SK-N-SH treated with all-trans-retinoic acid at 6 μM for 48 hours (cell line): Measurements from ENCODE around the gene IQUB.

Experiments
- ATAC-seq: fragments of 200-7000 bp; cut with Tn5 transposase; 3 replicates; pipeline ENCODE4 v1.9.1; 2020; ENCODE audit warnings: mild to moderate bottlenecking, moderate library complexity
- ARNTL ChIP-seq: fragments of 450-650 bp; formaldehyde crosslinking; IDR thresholded peaks from 2 replicates; pipeline ENCODE4 v1.5.0; 2020; ENCODE audit warnings: low read depth, mild to moderate bottlenecking, moderate library complexity, borderline replicate concordance
- BACH2 ChIP-seq: fragments of 250-450 bp; sonication (Bioruptor Pico); IDR thresholded peaks from 2 replicates; pipeline ENCODE4 v1.9.0; 2021; ENCODE audit warnings: mild to moderate bottlenecking, borderline replicate concordance
- CSDC2 ChIP-seq: fragments of 250-450 bp; sonication (Bioruptor Pico); IDR thresholded peaks from 2 replicates; pipeline ENCODE4 v1.5.0; 2020; ENCODE audit warnings: mild to moderate bottlenecking, moderate library complexity
- ISL1 ChIP-seq: fragments of 250-450 bp; sonication (Bioruptor Pico); IDR thresholded peaks from 2 replicates; pipeline ENCODE4 v2.1.2; 2022; ENCODE audit warnings: mild to moderate bottlenecking, moderate library complexity
- OSR1 ChIP-seq: fragments of 250-450 bp; sonication (Bioruptor Pico); IDR thresholded peaks from 2 replicates; pipeline ENCODE4 v1.8.0; 2022; ENCODE audit warnings: moderate library complexity, mild to moderate bottlenecking, inconsistent platforms
- POU6F1 ChIP-seq: fragments of 250-450 bp; sonication (Bioruptor Pico); IDR thresholded peaks from 2 replicates; pipeline ENCODE4 v1.8.0; 2021; ENCODE audit warnings: low read depth, mild to moderate bottlenecking, moderate library complexity, borderline replicate concordance
- PPARA ChIP-seq: fragments of 250-450 bp; sonication (Bioruptor Pico); IDR thresholded peaks from 2 replicates; pipeline ENCODE4 v1.5.0; 2020; ENCODE audit warnings: mild to moderate bottlenecking, borderline replicate concordance
- RARB ChIP-seq: fragments of 250-450 bp; sonication (Bioruptor Pico); IDR thresholded peaks from 2 replicates; pipeline ENCODE4 v1.8.0; 2021; ENCODE audit warnings: mild to moderate bottlenecking, moderate library complexity
- SNAI2 ChIP-seq: fragments of 250-450 bp; sonication (Bioruptor Pico); IDR thresholded peaks from 2 replicates; pipeline ENCODE4 v1.5.0; 2020; ENCODE audit warnings: mild to moderate bottlenecking, moderate library complexity
- TCF4 ChIP-seq: fragments of 250-450 bp; sonication (Bioruptor Pico); IDR thresholded peaks from 2 replicates; pipeline ENCODE4 v1.8.0; 2021; ENCODE audit warnings: mild to moderate bottlenecking, moderate library complexity, borderline replicate concordance
- TOX ChIP-seq: fragments of 250-450 bp; sonication (Bioruptor Pico); IDR thresholded peaks from 2 replicates; pipeline ENCODE4 v1.8.0; 2021; ENCODE audit warnings: mild to moderate bottlenecking, moderate library complexity, borderline replicate concordance
- ZC3H10 ChIP-seq: fragments of 250-450 bp; sonication (Bioruptor Pico); IDR thresholded peaks from 2 replicates; pipeline ENCODE4 v1.5.1; 2021; ENCODE audit warnings: mild to moderate bottlenecking, moderate library complexity
- ZFP3 ChIP-seq: fragments of 250-450 bp; sonication (Bioruptor Pico); IDR thresholded peaks from 2 replicates; pipeline ENCODE4 v1.5.0; 2020; ENCODE audit warnings: mild to moderate bottlenecking, moderate library complexity
- ZFP30 ChIP-seq: fragments of 450-650 bp; formaldehyde crosslinking; IDR thresholded peaks from 2 replicates; pipeline ENCODE4 v1.5.0; 2022; ENCODE audit warnings: mild to moderate bottlenecking, moderate library complexity
- ZNF8 ChIP-seq: fragments of 450-650 bp; formaldehyde crosslinking; IDR thresholded peaks from 2 replicates; pipeline ENCODE4 v1.5.0; 2020; ENCODE audit warnings: mild to moderate bottlenecking, moderate library complexity
- TF ChIP-seq, protein P1 (sequence below): fragments of 250-450 bp; sonication (Bioruptor Pico); IDR thresholded peaks from 2 replicates; pipeline ENCODE4 v1.8.0; 2020; ENCODE audit warnings: mild to moderate bottlenecking, moderate library complexity, borderline replicate concordance
- TF ChIP-seq, protein P2 (sequence below): fragments of 250-450 bp; sonication (Bioruptor Pico); IDR thresholded peaks from 2 replicates; pipeline ENCODE4 v1.5.0; 2020; ENCODE audit warnings: mild to moderate bottlenecking, moderate library complexity

Gene IQUB

DNA sequence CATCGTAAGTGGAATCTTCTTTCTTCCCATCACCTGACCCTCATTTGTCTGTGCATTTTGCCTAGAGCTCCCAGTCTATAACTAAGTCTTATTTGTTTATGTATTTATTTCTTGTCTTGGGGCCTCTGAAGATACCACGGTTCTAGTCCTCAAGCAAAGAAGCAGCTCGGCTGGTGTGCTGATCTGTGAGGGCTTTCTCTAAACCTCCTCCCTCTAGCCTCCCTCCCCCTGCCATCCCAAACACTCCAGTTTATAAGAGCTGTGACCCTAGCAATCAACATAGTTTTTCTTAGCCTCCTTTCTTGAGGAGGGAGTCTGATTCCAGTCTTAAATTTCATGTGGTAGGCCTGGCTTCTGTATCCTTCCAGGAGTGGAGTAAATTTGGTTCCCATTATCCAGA is 38.9 kb upstream of the IQUB start (continued):
- TF ChIP-seq, protein P1, sequence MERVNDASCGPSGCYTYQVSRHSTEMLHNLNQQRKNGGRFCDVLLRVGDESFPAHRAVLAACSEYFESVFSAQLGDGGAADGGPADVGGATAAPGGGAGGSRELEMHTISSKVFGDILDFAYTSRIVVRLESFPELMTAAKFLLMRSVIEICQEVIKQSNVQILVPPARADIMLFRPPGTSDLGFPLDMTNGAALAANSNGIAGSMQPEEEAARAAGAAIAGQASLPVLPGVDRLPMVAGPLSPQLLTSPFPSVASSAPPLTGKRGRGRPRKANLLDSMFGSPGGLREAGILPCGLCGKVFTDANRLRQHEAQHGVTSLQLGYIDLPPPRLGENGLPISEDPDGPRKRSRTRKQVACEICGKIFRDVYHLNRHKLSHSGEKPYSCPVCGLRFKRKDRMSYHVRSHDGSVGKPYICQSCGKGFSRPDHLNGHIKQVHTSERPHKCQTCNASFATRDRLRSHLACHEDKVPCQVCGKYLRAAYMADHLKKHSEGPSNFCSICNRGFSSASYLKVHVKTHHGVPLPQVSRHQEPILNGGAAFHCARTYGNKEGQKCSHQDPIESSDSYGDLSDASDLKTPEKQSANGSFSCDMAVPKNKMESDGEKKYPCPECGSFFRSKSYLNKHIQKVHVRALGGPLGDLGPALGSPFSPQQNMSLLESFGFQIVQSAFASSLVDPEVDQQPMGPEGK (CRISPR knock-in tag) = no peak

- TF ChIP-seq SNAI2 (CRISPR knock-in tag) (no peak), TCF4 (CRISPR knock-in tag) (no peak), PPARA (CRISPR knock-in tag) (no peak), ZC3H10 (CRISPR knock-in tag) (no peak), OSR1 (CRISPR knock-in tag) (no peak), RARB (CRISPR knock-in tag) (no peak)
- TF ChIP-seq, protein P1 (CRISPR knock-in tag) = no peak
- no peak for ATAC-seq
Measured at GRCh38 chr7:123571684-123572083, 37.3 kb upstream of the IQUB start.

DNA sequence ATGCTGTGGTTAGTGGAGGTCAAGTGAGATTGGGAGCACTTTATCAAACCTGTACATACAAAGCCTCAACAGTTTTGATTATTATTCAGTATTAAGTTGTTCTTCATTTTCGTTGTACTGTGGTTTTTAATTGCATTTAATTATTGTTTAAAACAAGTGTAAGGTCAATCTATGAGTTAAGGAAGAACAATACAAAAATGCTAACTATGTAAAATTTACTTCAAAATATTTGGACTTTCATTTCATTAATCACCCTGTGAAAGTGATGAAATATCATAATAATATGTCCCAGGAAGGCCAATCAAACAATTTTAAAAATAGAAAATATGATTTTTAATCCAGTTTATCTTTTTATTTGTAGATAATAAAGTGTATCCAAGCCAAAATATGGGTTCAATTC is 36.8 kb upstream of the IQUB start:
- ATAC-seq = no peak
- no peak for TF ChIP-seq CSDC2 (CRISPR knock-in tag)
- no peak for TF ChIP-seq PPARA (CRISPR knock-in tag)
- no peak for TF ChIP-seq ISL1 (CRISPR knock-in tag)

DNA sequence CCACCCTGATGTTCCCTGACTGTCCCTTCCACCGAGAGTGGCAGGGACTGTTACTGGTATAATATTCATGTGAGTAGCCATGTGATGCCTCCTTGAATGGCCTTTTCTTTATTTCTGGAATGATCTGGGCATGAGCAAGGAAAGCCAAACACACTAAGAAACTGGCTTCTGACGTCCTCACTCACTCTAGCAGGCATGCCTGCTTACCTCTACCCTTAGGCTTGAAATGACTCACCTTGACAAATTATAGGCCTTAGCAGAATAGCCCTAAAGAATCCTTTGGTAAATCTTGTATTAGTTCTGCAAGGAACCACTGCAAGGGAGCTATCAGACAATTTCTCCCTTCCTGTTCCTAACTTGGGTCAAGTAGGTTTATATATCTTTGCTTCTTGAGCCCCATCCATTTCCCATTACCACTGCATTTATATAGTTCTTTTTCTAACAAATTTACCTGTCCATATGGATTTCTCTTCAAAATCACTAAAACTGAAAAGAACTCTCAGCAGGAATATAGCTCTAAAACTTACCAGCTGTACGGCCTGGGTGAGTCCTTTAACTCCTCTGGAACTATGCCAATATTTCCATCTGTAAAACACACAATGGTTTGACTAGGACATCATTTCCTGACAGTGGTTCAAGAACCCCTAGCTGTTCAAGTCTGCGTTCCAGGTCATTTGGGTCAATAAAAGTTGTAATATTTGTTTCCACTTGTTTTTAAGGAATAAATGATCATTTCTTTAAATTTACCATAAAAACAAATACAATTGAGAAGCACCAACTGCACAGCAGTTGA is 36.2 kb upstream of the IQUB start:
- 0 out of 3 replicates have a peak, but pooled peaks have one; percentile 22 for ATAC-seq
- TF ChIP-seq, protein P2, sequence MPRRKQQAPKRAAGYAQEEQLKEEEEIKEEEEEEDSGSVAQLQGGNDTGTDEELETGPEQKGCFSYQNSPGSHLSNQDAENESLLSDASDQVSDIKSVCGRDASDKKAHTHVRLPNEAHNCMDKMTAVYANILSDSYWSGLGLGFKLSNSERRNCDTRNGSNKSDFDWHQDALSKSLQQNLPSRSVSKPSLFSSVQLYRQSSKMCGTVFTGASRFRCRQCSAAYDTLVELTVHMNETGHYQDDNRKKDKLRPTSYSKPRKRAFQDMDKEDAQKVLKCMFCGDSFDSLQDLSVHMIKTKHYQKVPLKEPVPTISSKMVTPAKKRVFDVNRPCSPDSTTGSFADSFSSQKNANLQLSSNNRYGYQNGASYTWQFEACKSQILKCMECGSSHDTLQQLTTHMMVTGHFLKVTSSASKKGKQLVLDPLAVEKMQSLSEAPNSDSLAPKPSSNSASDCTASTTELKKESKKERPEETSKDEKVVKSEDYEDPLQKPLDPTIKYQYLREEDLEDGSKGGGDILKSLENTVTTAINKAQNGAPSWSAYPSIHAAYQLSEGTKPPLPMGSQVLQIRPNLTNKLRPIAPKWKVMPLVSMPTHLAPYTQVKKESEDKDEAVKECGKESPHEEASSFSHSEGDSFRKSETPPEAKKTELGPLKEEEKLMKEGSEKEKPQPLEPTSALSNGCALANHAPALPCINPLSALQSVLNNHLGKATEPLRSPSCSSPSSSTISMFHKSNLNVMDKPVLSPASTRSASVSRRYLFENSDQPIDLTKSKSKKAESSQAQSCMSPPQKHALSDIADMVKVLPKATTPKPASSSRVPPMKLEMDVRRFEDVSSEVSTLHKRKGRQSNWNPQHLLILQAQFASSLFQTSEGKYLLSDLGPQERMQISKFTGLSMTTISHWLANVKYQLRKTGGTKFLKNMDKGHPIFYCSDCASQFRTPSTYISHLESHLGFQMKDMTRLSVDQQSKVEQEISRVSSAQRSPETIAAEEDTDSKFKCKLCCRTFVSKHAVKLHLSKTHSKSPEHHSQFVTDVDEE (CRISPR knock-in tag) = no peak
- TF ChIP-seq TCF4 (CRISPR knock-in tag) (no peak), ZNF8 (no peak), ZFP3 (CRISPR knock-in tag) (no peak), RARB (CRISPR knock-in tag) (no peak), SNAI2 (CRISPR knock-in tag) (no peak), ZFP30 (CRISPR knock-in tag) (no peak), CSDC2 (CRISPR knock-in tag) (no peak), TOX (CRISPR knock-in tag) (no peak), BACH2 (CRISPR knock-in tag) (no peak), POU6F1 (no peak)

- no peak for ATAC-seq
- no peak for TF ChIP-seq SNAI2 (CRISPR knock-in tag)
- TF ChIP-seq ZFP30 (CRISPR knock-in tag) = no peak
- TF ChIP-seq ARNTL = no peak
- TF ChIP-seq POU6F1 = no peak
Measured at GRCh38 chr7:123569352-123570010, 35.1 kb upstream of the IQUB start.
